AG04449 (cell line): ENCODE measurements around the gene PDE4B.
"Not testable (repeated sequence)": the region's sequence is repeated elsewhere in the genome, so short reads cannot be mapped to it uniquely, and the experiment has no call there.

Source experiments
- CTCF ChIA-PET: fragments of 350-600 bp; formaldehyde crosslinking; extraction: SDS; loops from one replicate; lab custom pipeline; 2021; ENCODE audit warnings: antibody characterized with exemption; lab: Yijun Ruan, JAX
- POLR2A ChIA-PET: fragments of 400-600, 350-600 bp; formaldehyde crosslinking; extraction: SDS; loops from one replicate; lab custom pipeline; 2020; ENCODE audit warnings: antibody characterized with exemption, inconsistent platforms; lab: Yijun Ruan, JAX
- DNase-seq: peaks from one replicate; pipeline ENCODE4 v3.0.0-alpha.2; 2010; ENCODE audit warnings: low read depth, low spot score
- H3K4me3 ChIP-seq: 2 replicates; pipeline ENCODE4 v1.5.1; 2011; ENCODE audit warnings: low read depth, mild to moderate bottlenecking, control low read depth, low read length
- CTCF ChIP-seq: IDR thresholded peaks from one replicate; pipeline ENCODE4 v1.5.1; 2011; ENCODE audit warnings: mild to moderate bottlenecking, moderate library complexity, low read length, control low read depth, inconsistent platforms; ENCODE audit not compliant: insufficient read depth; ENCODE audit errors: missing control alignments

PDE4B gene

GRCh38 chr1:65844296-65844695 is 51.6 kb downstream of the PDE4B start:
- DNase-seq = no peak
- no peak for TF ChIP-seq CTCF
- no peak overlapping the region for H3K4me3 ChIP-seq
- ChIA-PET CTCF (no interaction called here), POLR2A (no interaction called here)

- no peak overlapping the region for H3K4me3 ChIP-seq
- DNase-seq = no peak
- CTCF ChIA-PET = interaction anchor here (1.4 kb wide), 1 partner anchor 12 kb away, joined by 4 read pairs; no protein-coding TSS in a partner anchor
- POLR2A ChIA-PET = no interaction called here
- no peak for TF ChIP-seq CTCF
Observed at GRCh38 chr1:65844821-65845534, 52.3 kb downstream of the PDE4B start.

GRCh38 chr1:65845535-65846060 is 52.9 kb downstream of the PDE4B start:
- CTCF ChIA-PET = interaction anchor here (1.4 kb wide), 1 partner anchor 13 kb away, joined by 4 read pairs; no protein-coding TSS in a partner anchor
- H3K4me3 ChIP-seq = no peak overlapping the region
- no peak for DNase-seq
- POLR2A ChIA-PET = no interaction called here
- TF ChIP-seq CTCF = no peak

- no peak overlapping the region for H3K4me3 ChIP-seq
- DNase-seq = no peak
- ChIA-PET POLR2A (no interaction called here), CTCF (no interaction called here)
- no peak for TF ChIP-seq CTCF
Observed at GRCh38 chr1:65846866-65847265, 54.2 kb downstream of the PDE4B start.

- TF ChIP-seq CTCF = no peak
- ChIA-PET CTCF (no interaction called here), POLR2A (no interaction called here)
- no peak for DNase-seq
- no peak overlapping the region for H3K4me3 ChIP-seq
Observed at GRCh38 chr1:65850281-65850680, 57.6 kb downstream of the PDE4B start.

- DNase-seq, CTCF ChIA-PET, POLR2A ChIA-PET, H3K4me3 ChIP-seq: not testable (repeated sequence)
Observed at GRCh38 chr1:65856591-65856990, 63.9 kb downstream of the PDE4B start.
